EH (cell line): Measurements from ENCODE around the gene KCNE2.
"Not testable (repeated sequence)": the region's sequence is repeated elsewhere in the genome, so short reads cannot be mapped to it uniquely, and the experiment has no call there.

ENCODE experiments used
- DNase-seq: peaks from one replicate; pipeline ENCODE4 v3.0.0-alpha.2; 2015; ENCODE audit warnings: low read depth

The KCNE2 gene

DNA sequence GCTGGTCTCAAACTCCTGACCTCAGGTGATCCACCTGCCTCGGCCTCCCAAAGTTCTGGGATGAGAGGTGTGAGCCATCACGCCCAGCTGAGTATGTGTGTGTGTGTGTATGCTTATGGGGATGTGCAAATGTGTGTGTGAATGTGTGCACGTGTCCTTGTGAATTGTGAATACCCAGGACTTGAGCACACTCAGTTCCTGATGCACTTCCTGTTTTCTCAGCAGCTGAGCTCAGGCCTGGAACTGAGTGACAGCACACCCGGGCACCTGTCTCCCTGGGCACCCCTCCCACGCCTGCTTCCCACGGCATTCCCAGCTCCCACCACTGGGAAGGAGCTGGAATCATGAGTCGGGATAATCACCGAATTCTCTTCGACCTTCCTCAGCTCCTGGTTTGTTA, 43.5 kb downstream of the KCNE2 start:
- not testable (repeated sequence) for DNase-seq

DNA sequence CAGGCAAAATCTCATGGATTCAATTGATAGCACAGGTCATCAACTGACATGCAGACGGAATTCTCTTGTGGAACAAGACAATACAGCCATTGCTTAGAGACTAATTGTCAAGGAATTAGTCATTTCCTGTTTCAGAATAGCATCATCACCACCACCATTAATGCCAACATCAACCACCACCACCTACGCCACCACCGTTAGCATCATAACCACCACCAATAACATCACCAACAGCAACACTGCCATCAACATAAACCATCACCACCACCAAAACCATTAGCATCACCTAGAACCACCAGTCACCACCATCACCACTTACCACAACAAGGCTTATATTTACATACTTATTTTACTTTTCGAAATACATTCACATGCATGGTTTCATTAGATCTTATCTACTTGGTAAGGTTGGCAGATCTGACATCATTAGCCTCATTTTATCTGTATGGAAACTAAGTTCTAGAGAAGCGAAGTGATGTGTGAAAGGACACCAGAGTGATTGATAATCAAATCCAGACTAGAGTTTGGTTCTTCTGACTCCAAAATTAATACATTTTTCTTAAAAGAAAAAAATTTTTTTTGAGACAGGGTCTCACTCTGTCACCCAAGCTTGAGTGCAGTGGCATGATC, 53.8 kb downstream of the KCNE2 start:
- not testable (repeated sequence) for DNase-seq
